Colon (tissue), 2 donors: ENCODE measurements around the gene RGS3.
"Not testable (repeated sequence)": the region's sequence is repeated elsewhere in the genome, so short reads cannot be mapped to it uniquely, and the experiment has no call there.

Experiments used
- FAIRE-seq: peaks from 2 replicates; lab custom pipeline; 2012; peaks lifted over from hg19 to GRCh38; lab: Jason Lieb, UNC
- donor health status: control.
- donor health status: control.

The RGS3 gene

GRCh38 chr9:113488490-113488889, 25.0 kb downstream of the RGS3 start:
- no peak for FAIRE-seq

- not testable (repeated sequence) for FAIRE-seq
Observed at GRCh38 chr9:113491147-113491546, 27.6 kb downstream of the RGS3 start.

- FAIRE-seq, result no peak
Observed at GRCh38 chr9:113492343-113493202, 29.0 kb downstream of the RGS3 start.

- no peak for FAIRE-seq
Observed at GRCh38 chr9:113493203-113493520, 29.6 kb downstream of the RGS3 start.

- no peak for FAIRE-seq
Observed at GRCh38 chr9:113495526-113495925, 32.0 kb downstream of the RGS3 start.

GRCh38 chr9:113497051-113497450, 33.5 kb downstream of the RGS3 start:
- no peak for FAIRE-seq

GRCh38 chr9:113499153-113499875, 35.8 kb downstream of the RGS3 start:
- FAIRE-seq, result no peak

DNA sequence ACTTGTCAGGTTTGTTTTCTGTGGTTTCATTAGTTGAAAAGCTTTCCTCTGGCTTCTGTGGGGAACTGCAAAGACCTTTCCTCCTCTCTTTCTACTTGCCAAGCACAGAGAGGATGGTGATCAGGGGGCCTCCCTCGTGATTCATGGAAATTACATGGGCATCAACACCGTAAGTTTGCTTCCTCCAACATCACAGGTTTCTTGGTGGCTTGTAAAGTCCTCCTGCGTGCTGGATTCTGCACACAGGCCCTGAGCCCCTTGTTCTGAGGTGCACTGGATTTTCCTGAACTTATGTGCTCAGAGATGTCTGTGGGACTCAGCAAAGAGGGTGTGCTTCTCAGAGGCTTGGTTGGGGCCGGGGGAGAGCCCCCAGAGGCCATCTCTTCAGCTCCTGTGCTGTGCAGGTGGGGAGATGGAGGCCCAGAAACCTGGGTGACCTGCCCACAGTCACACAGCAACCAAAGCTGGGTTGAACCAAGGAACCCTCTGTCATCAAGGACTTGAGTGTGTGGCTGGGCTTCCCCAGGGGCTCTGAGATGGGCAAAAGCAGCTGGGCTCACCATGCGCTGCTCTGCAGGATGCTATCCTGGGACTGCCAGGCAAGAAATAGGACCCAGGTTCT, 36.5 kb downstream of the RGS3 start:
- FAIRE-seq, result no peak

DNA sequence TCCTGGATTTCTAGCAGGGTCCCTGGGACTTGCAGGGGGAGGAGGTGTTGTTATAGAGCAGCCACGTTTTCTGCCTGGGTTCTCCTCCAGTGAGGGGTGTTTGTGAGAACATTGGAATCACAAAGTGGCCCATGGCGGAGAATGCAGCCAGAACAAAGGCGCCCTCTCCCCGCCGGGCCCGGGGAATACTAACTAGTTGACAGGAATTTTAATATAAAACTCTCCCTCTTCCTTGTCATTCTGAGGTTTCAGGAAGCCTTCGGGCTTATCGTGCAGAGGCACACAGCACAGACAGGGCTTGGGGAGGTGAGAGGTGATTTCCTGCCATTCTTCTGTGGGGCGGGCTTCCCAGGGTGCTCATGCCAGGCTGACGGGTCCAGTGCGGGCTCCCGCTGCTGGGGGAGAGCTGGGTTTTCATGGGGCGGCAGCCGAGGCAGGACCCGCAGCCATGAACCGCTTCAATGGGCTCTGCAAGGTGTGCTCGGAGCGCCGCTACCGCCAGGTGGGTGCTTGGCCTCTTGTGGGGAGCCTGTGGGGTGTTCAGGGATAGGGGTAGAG, 37.7 kb downstream of the RGS3 start:
- no peak for FAIRE-seq

DNA sequence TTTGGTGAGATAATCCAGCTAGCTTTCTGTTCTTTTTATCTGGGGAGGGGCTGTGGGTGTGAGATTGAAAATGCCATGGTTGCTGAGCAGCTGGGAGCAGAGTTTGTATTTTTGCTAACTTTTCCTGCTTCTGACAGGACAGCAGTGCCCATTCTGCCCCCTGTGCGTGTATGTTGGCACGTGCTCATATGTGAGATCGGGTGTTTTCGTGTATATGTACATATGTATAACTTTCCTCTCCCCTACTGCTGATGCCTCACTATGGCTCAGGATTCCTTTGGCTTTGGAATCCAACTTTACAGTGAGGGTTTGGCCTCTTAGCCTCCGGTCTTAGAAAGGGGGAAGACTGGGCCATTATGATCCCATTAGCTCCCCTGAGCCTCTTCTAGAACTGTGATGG, 38.3 kb downstream of the RGS3 start:
- no peak for FAIRE-seq

DNA sequence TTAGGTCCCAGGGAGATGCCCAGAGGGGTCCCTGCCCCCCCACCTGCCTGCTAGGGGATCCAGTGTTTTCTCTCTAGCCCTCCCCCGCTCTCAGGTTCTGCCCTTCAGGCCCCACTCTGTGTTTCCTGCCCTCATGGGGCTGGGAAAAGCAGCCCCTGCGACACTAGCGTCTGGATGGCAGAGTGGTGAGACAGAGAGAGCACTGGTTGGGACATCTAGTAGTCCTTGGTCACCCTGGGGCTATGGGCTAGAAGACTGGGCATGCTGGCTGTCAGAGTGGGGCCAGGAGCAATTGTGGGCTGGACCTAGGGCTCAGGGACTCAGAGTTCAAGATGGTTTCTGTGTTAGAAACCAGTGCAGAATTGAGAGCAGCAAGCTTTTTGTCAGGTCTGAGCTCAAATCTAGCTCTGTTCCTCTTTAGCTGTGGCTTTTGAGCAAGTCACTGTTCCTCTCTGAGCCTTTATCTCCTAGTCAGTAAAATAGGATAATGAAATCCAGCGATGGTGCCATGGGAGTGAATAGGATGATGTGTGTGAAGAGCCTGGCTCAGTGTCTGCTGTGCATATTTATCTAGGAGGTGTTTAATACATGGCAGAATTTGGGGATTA, 39.0 kb downstream of the RGS3 start:
- FAIRE-seq, result no peak

DNA sequence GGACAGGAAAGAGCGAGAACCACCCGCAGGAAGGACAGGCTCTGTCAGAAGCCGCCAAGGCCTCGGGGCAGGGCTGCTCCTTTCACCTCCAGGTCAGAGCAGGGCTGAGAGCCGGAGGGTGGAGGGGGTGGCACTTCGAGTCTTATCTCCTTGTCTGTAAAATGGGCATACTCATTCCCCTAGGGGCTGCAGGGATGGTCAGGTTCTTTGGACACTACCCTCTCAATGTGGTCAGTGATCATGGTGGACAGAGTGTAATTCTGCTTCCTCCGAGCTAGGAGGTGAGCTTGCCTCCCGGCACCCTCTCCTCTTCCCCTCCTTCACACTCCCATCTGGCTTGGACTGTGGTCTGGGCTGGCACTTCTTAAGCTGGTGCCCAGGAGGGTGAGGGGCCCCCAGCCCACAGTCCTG, 39.6 kb downstream of the RGS3 start:
- no peak for FAIRE-seq

GRCh38 chr9:113503613-113504211, 40.2 kb downstream of the RGS3 start:
- FAIRE-seq, result no peak

DNA sequence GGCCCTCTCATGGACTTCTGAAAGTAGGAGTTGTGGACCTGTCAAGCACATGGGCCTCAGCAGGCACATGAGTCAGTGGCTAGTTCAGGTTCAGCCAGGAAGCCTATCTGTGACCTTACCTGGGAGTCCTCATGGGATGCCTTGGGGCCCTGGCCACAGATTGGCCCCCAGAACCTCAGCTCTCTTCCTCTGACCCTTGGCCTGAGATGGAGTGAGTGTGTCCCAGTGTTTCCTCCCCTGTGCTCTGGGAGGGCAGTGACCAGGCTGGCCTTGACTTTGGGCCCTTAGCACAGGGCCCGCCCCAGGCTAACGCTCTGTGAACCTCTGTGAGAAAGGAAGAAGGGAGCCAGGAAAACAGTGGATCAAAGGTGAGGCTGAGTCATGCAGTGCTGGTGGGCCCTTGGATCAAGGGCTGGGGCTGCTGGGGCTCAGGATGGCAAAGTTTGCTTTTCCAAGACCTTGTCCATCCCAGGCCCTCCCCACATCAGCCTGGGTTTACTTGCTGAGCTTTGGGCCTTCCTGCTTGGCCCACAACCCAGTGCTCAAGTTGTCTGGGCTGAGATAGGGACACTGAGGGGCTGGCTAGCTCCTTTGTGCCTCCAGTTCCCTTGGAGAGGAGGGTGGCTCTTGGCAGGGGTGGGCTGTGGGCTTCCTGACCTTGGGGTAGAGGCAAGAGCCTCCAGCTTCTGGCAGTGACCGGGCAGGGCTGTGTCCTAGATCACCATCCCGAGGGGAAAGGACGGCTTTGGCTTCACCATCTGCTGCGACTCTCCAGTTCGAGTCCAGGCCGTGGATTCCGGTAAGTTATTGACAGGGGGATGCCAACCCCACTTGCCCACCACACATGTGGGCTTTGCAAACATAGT, 41.4 kb downstream of the RGS3 start:
- FAIRE-seq, result no peak

- no peak for FAIRE-seq
Observed at GRCh38 chr9:113506090-113506589, 42.6 kb downstream of the RGS3 start.

GRCh38 chr9:113507256-113507655, 43.7 kb downstream of the RGS3 start:
- FAIRE-seq, result no peak

DNA sequence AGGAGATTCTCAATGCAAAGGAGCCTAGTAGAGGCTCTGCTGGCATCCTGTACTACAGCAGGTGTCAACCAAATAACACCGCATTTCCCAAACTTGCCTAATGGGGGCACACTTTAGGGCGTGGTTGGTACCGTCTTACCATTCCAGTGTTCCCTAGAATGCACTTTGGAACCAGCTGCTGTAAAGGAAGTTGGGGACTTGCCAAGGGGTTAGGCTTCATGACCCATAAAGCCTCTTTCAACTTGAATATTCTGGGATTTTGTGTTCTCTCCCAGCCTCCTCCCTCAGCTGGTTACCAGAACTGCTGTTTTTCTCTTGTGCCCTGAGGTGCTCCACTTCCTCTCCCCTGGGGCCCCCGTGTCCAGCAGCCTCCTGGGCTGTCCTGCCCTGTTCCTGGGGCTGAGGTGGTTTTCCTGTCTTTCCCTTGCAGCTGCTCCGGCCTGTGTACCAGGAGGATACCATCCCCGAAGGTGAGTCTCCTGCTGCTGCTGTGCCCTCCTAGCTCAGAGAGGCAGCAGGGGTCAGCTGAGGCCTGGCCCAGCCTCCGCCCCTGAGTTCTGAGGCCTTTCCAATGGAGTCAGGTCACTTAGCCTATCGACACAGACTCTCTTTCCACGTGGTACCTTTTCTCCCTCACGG, 44.7 kb downstream of the RGS3 start:
- no peak for FAIRE-seq

- no peak for FAIRE-seq
Observed at GRCh38 chr9:113509463-113509862, 45.9 kb downstream of the RGS3 start.

DNA sequence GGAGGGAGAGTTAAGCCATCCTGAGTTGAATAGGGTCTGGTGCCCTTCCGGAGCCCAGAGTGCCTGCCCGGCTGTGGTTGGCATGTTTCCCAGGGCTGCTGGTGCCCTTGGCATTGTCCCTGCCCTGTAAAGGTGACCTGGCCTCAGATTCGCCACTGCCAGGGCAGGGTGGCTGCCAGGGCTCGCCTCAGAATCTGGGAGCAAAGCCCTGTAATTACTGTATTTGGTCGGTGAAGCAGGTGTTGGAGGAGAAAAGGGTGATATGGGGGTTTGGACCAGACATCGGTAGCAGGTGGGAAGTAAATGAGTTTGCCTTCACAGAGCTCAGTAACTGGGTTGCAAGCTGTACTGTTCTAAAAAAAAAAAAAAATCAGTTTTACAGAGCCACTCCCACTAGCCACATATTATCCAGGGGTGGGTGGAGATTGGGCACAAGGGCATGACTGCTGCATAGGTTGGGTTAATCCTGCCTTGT, 47.6 kb downstream of the RGS3 start:
- FAIRE-seq, result no peak
